K562 (cell line): ENCODE results near the gene UPK2. TPM values are rescaled to one million over a fixed set of nuclear protein-coding genes. Genes with fewer than 3 reads are reported as not detected.

ENCODE experiments used
- ARNT ChIP-seq, 2 experiments: fragments of 450-650 bp; IDR thresholded peaks; 2 replicates each; pipeline ENCODE4 v1.6.1; 2016; ENCODE audit warnings: mild to moderate bottlenecking in 1 of 2
- ATF3 ChIP-seq, 2 experiments: fragments of 450-650 bp in 1 of 2; sonication (generic) in 1 of 2; formaldehyde crosslinking in 1 of 2; IDR thresholded peaks in 1 of 2; conservative IDR thresholded peaks in 1 of 2; 2 replicates each; pipeline versions ENCODE4 v1.6.1 to v1.8.1; 2016 to 2023; ENCODE audit warnings: mild to moderate bottlenecking in 2 of 2, moderate library complexity in 2 of 2, inconsistent platforms in 1 of 2, missing genetic modification reagents in 1 of 2
- EP300 ChIP-seq: IDR thresholded peaks from 2 replicates; pipeline ENCODE4 v1.6.1; 2012; ENCODE audit warnings: low read length, improper control_type of control experiment
- FOXJ3 ChIP-seq: sonication (generic); formaldehyde crosslinking; IDR thresholded peaks from 2 replicates; pipeline ENCODE4 v1.4.0; 2020; ENCODE audit warnings: mild to moderate bottlenecking, missing genetic modification reagents
- FUS ChIP-seq: fragments of 200-400 bp; formaldehyde crosslinking; optimal IDR thresholded peaks from 2 replicates; pipeline ENCODE3; 2017; ENCODE audit warnings: low read depth, low read length
- HDAC3 ChIP-seq: fragments of 450-650 bp; IDR thresholded peaks from 2 replicates; pipeline ENCODE4 v1.6.1; 2018; ENCODE audit warnings: borderline replicate concordance, mild to moderate bottlenecking, moderate library complexity; ENCODE audit not compliant: partially characterized antibody
- HDAC8 ChIP-seq: fragments of 450-650 bp; IDR thresholded peaks from 2 replicates; pipeline ENCODE4 v1.6.1; 2016; ENCODE audit warnings: mild to moderate bottlenecking, missing genetic modification characterization, moderate library complexity, missing compliant biosample characterization
- HDGF ChIP-seq: fragments of 450-650 bp; IDR thresholded peaks from 2 replicates; pipeline ENCODE4 v1.6.1; 2016
- MBD1 ChIP-seq: fragments of 250-450 bp; sonication (Bioruptor Pico); IDR thresholded peaks from 2 replicates; pipeline ENCODE4 v1.8.0; 2022; ENCODE audit warnings: inconsistent platforms
- MBD2 ChIP-seq: sonication (generic); IDR thresholded peaks from 2 replicates; pipeline ENCODE4 v1.6.1; 2016; ENCODE audit warnings: low read depth, borderline replicate concordance
- MYNN ChIP-seq, 2 experiments: sonication (generic); formaldehyde crosslinking in 1 of 2; IDR thresholded peaks; 2 replicates each; pipeline versions ENCODE4 v1.5.0 to v1.6.1; 2016 to 2020; ENCODE audit warnings: antibody characterized with exemption in 1 of 2, missing genetic modification reagents in 1 of 2
- NR3C1 ChIP-seq: sonication (generic); formaldehyde crosslinking; IDR thresholded peaks from 2 replicates; pipeline ENCODE4 v1.8.1; 2022; ENCODE audit warnings: missing genetic modification reagents
- NUFIP1 ChIP-seq: fragments of 450-650 bp; IDR thresholded peaks from 2 replicates; pipeline ENCODE4 v1.6.1; 2018; ENCODE audit not compliant: partially characterized antibody
- OTX1 ChIP-seq: fragments of 450-650 bp; formaldehyde crosslinking; IDR thresholded peaks from 2 replicates; pipeline ENCODE4 v1.4.0; 2022; ENCODE audit warnings: mild to moderate bottlenecking
- RBBP5 ChIP-seq: fragments of 200-600 bp; sonication (generic); IDR thresholded peaks from 2 replicates; pipeline ENCODE4 v1.6.1; 2012; ENCODE audit warnings: borderline replicate concordance, mild to moderate bottlenecking, low read length, control low read depth, inconsistent platforms; ENCODE audit not compliant: insufficient read depth, poor library complexity, severe bottlenecking
- SPI1 ChIP-seq: IDR thresholded peaks from 2 replicates; pipeline ENCODE4 v1.6.1; 2011; ENCODE audit warnings: low read depth, low read length, control low read depth, borderline replicate concordance
- TBP ChIP-seq: optimal IDR thresholded peaks from 2 replicates; pipeline ENCODE3; 2011; ENCODE audit warnings: low read depth, low read length, improper control_type of control experiment
- XRCC3 ChIP-seq: fragments of 450-650 bp; IDR thresholded peaks from 2 replicates; pipeline ENCODE4 v1.6.1; 2017; ENCODE audit warnings: mild to moderate bottlenecking, moderate library complexity
- XRCC5 ChIP-seq: fragments of 200-400 bp; formaldehyde crosslinking; IDR thresholded peaks from 2 replicates; pipeline ENCODE4 v1.6.1; 2017; ENCODE audit warnings: low read depth, mild to moderate bottlenecking, low read length
- ZFPM2 ChIP-seq: fragments of 250-450 bp; sonication (Bioruptor Pico); IDR thresholded peaks from 2 replicates; pipeline ENCODE4 v1.5.1; 2022; ENCODE audit warnings: mild to moderate bottlenecking
- ZKSCAN8 ChIP-seq: fragments of 200-800 bp; sonication (Bioruptor generic); IDR thresholded peaks from 2 replicates; pipeline ENCODE4 v1.6.1; 2016; ENCODE audit warnings: missing genetic modification characterization, missing compliant biosample characterization
- ZNF584 ChIP-seq: fragments of 200-800 bp; sonication (Bioruptor generic); IDR thresholded peaks from 2 replicates; pipeline ENCODE4 v1.6.1; 2016; ENCODE audit warnings: low read depth, mild to moderate bottlenecking, missing genetic modification characterization, missing compliant biosample characterization
- polyA plus RNA-seq, 8 experiments: library from polyadenylated mRNA; depleted of rRNA in 4 of 8; stranded (reverse) in 5 of 8; unstranded in 3 of 8; fragments of >200 nt; fragmentation: Nextera tagmentation in 2 of 8; fragmentation: Illumina TruSeq in 1 of 8; extraction: Ambion mirVana in 2 of 8; extraction: Trizol in 1 of 8; gene quantifications; 2 replicates each; pipeline versions ENCODE4 v1.2.1 to v1.2.3, GENCODE V29; 2011 to 2014; ENCODE audit warnings: inconsistent platforms in 1 of 8, missing spikeins in 1 of 8
- total RNA-seq, 7 experiments: library from RNA; depleted of rRNA in 6 of 7; stranded (reverse); fragments of >200 nt in 6 of 7; fragmentation: Illumina TruSeq in 2 of 7; extraction: Trizol in 2 of 7; gene quantifications; 2 replicates each; pipeline versions ENCODE4 v1.2.1 to v1.2.3, GENCODE V29; 2011 to 2021; ENCODE audit warnings: low replicate concordance in 1 of 7
- TF ChIP-seq, protein P1 (sequence below), 2 experiments: fragments of 450-650 bp; IDR thresholded peaks; 2 replicates each; pipeline ENCODE4 v1.6.1; 2018; ENCODE audit warnings: mild to moderate bottlenecking in 2 of 2, low read depth in 1 of 2; ENCODE audit not compliant: partially characterized antibody in 2 of 2

The UPK2 gene
- total and polyA plus RNA-seq, 9 of the 15 experiments (the other 6 are each of a cell fraction or from before 2014, with no cell fraction given), result not detected

GRCh38 chr11:118912742-118913410, 43.2 kb upstream of the UPK2 start (continued):
- TF ChIP-seq RBBP5, result peak; percentile 16
- no peak for TF ChIP-seq FOXJ3 (CRISPR knock-in tag)
- TF ChIP-seq HDAC3, result no peak
- TF ChIP-seq XRCC3, result no peak
- TF ChIP-seq ZKSCAN8 (CRISPR knock-in tag), result 0 out of 2 replicates have a peak, but pooled peaks have one; percentile 59
- TF ChIP-seq FUS, result no peak
- no peak for TF ChIP-seq MBD1 (CRISPR knock-in tag)
- no peak for TF ChIP-seq MBD2
- TF ChIP-seq ARNT (IDR thresholded peaks at IDR 0.05), result no peak
- no peak for TF ChIP-seq OTX1
- no peak for TF ChIP-seq XRCC5
- TF ChIP-seq HDAC8 (tag), result 0 out of 2 replicates have a peak, but pooled peaks have one; percentile 14
- peak; percentile 89; the same call in 1 of the 2 replicates for TF ChIP-seq ZNF584 (CRISPR knock-in tag)
- TF ChIP-seq ZFPM2 (CRISPR knock-in tag), result no peak
- no peak for TF ChIP-seq NR3C1 (CRISPR knock-in tag)
- TF ChIP-seq MYNN (IDR thresholded peaks at IDR 0.05), result no peak
- no peak for TF ChIP-seq MYNN (CRISPR knock-in tag; IDR thresholded peaks at IDR 0.05)
- peak; percentile 81 for TF ChIP-seq ATF3 (IDR thresholded peaks at IDR 0.05)
- 0 out of 2 replicates have a peak, but pooled peaks have one; percentile 51 for TF ChIP-seq ATF3 (CRISPR knock-in tag; conservative IDR thresholded peaks at IDR 0.05)
- TF ChIP-seq NUFIP1, result no peak
- no peak for TF ChIP-seq HDGF
- TF ChIP-seq, protein P1, sequence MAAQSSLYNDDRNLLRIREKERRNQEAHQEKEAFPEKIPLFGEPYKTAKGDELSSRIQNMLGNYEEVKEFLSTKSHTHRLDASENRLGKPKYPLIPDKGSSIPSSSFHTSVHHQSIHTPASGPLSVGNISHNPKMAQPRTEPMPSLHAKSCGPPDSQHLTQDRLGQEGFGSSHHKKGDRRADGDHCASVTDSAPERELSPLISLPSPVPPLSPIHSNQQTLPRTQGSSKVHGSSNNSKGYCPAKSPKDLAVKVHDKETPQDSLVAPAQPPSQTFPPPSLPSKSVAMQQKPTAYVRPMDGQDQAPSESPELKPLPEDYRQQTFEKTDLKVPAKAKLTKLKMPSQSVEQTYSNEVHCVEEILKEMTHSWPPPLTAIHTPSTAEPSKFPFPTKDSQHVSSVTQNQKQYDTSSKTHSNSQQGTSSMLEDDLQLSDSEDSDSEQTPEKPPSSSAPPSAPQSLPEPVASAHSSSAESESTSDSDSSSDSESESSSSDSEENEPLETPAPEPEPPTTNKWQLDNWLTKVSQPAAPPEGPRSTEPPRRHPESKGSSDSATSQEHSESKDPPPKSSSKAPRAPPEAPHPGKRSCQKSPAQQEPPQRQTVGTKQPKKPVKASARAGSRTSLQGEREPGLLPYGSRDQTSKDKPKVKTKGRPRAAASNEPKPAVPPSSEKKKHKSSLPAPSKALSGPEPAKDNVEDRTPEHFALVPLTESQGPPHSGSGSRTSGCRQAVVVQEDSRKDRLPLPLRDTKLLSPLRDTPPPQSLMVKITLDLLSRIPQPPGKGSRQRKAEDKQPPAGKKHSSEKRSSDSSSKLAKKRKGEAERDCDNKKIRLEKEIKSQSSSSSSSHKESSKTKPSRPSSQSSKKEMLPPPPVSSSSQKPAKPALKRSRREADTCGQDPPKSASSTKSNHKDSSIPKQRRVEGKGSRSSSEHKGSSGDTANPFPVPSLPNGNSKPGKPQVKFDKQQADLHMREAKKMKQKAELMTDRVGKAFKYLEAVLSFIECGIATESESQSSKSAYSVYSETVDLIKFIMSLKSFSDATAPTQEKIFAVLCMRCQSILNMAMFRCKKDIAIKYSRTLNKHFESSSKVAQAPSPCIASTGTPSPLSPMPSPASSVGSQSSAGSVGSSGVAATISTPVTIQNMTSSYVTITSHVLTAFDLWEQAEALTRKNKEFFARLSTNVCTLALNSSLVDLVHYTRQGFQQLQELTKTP (IDR thresholded peaks at IDR 0.05; ENCODE audit: low read depth in 1 of 2, partially characterized antibody in 2 of 2), result no peak
- TF ChIP-seq SPI1, result peak; percentile 99
- no peak for TF ChIP-seq EP300
- peak; percentile 4 for TF ChIP-seq TBP
